Measurements from ENCODE around the gene FRMD3.

Gene FRMD3

DNA sequence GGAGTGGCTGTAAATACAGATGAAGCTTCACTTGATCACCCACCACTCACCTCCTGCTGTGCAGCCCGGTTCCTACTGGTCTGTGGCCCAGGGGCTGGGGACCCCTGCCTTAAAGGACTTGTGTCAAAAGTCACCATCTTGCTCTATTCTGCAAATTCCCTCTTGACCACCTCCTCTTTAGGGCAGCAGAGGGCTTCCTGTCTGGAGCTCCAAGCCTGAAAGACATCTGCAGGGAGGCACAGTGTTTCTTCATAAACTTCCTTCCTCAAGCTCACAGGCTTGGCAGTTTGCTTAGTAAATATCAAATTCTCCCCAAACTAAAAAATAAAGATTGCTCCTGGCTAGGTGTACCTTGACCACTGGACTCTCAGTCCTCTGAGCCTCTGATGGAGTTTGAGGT, 104.4 kb downstream of the FRMD3 start:
- FAIRE-seq (no peak), DNase-seq (ENCODE audit: insufficient read length, low spot score) (no peak)
- TF ChIP-seq, protein P1, sequence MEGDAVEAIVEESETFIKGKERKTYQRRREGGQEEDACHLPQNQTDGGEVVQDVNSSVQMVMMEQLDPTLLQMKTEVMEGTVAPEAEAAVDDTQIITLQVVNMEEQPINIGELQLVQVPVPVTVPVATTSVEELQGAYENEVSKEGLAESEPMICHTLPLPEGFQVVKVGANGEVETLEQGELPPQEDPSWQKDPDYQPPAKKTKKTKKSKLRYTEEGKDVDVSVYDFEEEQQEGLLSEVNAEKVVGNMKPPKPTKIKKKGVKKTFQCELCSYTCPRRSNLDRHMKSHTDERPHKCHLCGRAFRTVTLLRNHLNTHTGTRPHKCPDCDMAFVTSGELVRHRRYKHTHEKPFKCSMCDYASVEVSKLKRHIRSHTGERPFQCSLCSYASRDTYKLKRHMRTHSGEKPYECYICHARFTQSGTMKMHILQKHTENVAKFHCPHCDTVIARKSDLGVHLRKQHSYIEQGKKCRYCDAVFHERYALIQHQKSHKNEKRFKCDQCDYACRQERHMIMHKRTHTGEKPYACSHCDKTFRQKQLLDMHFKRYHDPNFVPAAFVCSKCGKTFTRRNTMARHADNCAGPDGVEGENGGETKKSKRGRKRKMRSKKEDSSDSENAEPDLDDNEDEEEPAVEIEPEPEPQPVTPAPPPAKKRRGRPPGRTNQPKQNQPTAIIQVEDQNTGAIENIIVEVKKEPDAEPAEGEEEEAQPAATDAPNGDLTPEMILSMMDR (IDR thresholded peaks at IDR 0.05; ENCODE audit: insufficient read depth, missing control alignments): no peak

DNA sequence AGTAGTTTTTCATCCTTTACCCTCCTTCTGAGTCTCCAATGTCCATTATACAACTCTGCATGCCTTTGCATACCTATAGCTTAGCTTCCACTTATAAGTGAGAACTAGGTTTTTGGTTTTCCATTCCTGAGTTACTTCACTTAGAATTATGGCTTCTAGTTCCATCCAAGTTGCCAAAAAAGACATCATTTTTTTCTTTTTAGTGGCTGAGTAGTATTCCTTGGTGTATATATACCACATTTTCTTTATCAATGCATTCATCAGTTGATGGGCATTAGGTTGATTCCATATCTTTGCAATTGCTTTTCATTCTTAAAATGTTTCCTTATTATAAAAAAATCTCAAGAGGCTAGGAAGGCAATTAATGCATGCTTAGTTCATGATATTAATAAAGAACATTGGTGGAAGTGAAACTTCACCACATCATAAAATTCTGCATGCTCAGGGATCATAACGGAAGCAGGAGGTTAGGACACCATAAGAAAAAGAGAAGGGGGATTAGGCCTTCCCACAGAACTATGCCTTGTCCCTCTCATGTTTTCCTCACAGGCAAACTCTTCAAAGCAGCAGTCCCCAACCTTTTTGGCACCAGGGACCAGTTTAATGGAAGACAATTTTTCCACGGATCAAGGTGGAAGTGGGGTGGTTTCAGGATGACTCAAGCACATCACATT, 105.2 kb downstream of the FRMD3 start:
- no peak for FAIRE-seq
- no peak for DNase-seq (ENCODE audit: insufficient read length, low spot score)
- TF ChIP-seq, protein P1 (IDR thresholded peaks at IDR 0.05; ENCODE audit: insufficient read depth, missing control alignments): no peak

DNA sequence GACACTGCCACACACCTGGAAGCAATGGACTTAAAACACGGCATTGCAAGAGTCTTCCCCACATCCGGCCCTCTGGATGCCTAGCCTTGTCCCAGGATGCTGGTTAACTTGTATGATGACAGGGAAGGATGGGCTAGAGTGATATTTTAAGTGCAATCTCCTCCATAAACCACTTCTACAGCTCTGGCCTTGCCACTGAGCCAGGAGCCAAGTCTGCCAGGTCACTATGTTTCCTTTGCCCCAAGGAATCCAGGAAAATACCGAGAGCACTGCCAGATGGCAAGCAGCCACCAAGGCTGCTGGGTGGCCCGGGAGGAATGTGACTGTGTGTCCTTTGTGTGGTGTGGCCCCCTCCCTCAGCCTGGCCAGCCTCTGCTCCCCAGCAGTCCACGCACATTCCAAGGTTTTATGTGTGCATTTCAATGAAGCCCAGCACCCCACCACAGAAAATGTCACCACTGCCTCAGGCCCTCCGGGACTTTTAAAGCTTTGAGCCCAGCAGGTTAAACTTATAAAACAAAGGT, 106.0 kb downstream of the FRMD3 start:
- TF ChIP-seq, protein P1 (IDR thresholded peaks at IDR 0.05; ENCODE audit: insufficient read depth, missing control alignments): no peak
- DNase-seq (ENCODE audit: insufficient read length, low spot score) (no peak), FAIRE-seq (no peak)

DNA sequence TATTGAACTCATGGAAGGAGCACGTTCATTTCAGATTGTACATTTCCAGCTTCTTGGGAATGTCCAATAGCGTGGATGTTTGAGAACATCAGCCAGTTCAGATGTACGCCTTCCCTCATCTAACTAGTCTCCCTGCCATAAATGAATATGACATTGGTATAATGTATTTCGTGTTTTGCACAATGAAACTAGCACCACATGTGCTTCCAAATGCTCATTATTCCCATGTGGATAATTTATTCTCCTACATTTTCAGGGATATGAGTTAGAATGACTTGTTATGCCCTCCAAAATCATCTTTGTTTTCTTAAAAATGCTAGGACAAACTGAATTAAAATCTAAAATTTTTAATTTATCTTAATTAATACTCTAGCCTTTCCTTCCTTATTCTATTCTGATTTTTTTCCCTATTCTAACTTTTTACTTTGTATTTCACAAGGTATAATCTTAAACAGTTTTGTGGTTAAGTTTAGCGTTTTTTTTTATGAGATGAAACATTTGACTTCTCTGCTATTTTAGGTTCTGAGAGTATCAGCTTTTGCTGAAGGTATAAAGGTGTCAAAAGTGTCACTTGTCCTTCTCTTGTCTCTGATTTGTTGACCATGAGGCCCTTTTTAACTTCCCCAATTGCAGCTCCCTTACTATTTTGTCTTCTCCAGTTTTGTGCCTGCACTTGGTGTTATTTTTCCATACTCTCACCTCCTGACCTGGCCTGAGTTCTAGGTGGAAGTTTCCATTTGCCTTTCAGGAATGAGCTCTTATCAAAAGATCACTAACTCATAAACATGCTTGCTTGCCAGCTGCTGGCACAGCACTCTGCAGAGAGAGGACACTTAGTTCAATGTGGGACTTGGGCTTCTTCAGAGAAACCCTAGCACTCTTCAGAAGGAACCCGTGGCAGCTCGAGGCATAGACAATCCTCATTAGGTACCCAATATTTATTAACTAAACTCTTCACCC, 106.8 kb downstream of the FRMD3 start:
- TF ChIP-seq, protein P1 (IDR thresholded peaks at IDR 0.05; ENCODE audit: insufficient read depth, missing control alignments): no peak
- no peak for FAIRE-seq
- DNase-seq (ENCODE audit: insufficient read length, low spot score): no peak

DNA sequence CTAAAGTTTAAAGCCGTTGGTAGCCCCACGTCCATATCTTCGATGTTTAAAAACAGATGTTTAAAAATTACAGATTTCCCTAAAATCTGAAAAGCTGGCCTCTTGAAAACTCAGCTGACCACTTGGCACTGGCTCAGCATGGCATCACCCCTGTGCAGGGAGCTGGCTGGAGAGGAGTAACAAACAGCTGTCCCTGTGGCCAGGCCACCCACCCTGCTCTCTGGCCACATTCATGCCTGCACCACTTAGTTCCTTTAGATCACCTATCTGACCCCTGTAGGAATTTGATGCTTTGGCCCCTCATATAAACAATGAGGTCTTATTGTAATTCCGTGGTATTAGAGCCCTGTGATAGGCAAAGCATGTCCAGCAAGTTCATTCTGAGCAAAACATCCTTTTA, 107.5 kb downstream of the FRMD3 start:
- TF ChIP-seq, protein P1 (IDR thresholded peaks at IDR 0.05; ENCODE audit: insufficient read depth, missing control alignments): no peak
- FAIRE-seq (no peak), DNase-seq (ENCODE audit: insufficient read length, low spot score) (no peak)

DNA sequence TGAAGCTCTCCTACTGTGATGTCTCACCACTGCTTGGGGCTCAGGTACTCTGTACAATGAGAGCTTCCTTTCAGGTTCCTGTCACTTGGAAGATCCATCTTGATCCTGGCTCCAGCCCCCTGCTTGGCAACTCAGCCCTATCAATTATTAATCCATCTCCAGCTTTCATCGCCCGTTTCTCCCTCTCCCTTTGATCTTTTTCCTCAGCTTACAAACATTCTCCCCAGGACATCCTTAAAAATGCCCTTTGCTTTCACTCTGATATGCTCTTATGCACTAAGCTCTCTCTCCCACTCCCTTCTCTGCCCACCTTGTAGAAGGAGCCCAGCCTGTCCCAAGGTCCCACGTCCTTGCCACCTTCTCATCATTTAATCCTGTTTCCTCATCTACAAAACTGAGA, 109.0 kb downstream of the FRMD3 start:
- TF ChIP-seq, protein P1 (IDR thresholded peaks at IDR 0.05; ENCODE audit: insufficient read depth, missing control alignments): no peak
- DNase-seq (ENCODE audit: insufficient read length, low spot score) (no peak), FAIRE-seq (no peak)
